HEK293 (cell line): ENCODE results near the gene SIGLEC1.

ENCODE experiments used
- CTCF ChIA-PET: fragments of 350-600 bp; formaldehyde crosslinking; extraction: SDS; loops from one replicate; lab custom pipeline; 2021; ENCODE audit warnings: antibody characterized with exemption; lab: Yijun Ruan, JAX
- POLR2A ChIA-PET: fragments of 300-600 bp; formaldehyde crosslinking; extraction: SDS; loops from one replicate; lab custom pipeline; 2020; ENCODE audit warnings: antibody characterized with exemption, inconsistent platforms; lab: Yijun Ruan, JAX
- H3K27ac ChIP-seq: fragments of 200-500 bp; sonication (Bioruptor generic); 2 replicates; pipeline ENCODE4 v1.5.1; 2014; ENCODE audit warnings: low read depth, low read length, control low read depth, inconsistent platforms; ENCODE audit errors: extremely low read depth
- H3K36me3 ChIP-seq, 2 experiments: fragments of 200-500 bp in 1 of 2; sonication (Bioruptor generic) in 1 of 2; 1 replicate in 1 of 2; 2 replicates in 1 of 2; pipeline ENCODE4 v1.5.1; 2014 to 2017; ENCODE audit warnings: inconsistent platforms in 2 of 2, low read length in 2 of 2; ENCODE audit not compliant: control insufficient read depth in 2 of 2, insufficient read depth in 1 of 2
- H3K4me1 ChIP-seq: fragments of 200-500 bp; sonication (Bioruptor generic); 2 replicates; pipeline ENCODE4 v1.5.1; 2014; ENCODE audit warnings: mild to moderate bottlenecking, low read length, inconsistent platforms; ENCODE audit not compliant: control insufficient read depth, insufficient read depth
- H3K4me3 ChIP-seq: 2 replicates; pipeline ENCODE4 v1.5.1; 2011; ENCODE audit warnings: low read depth, mild to moderate bottlenecking, control low read depth, low read length, moderate library complexity
- H3K9me3 ChIP-seq: fragments of 200-500 bp; sonication (Bioruptor generic); 2 replicates; pipeline ENCODE4 v1.5.1; 2014; ENCODE audit warnings: low read depth, low read length, inconsistent platforms; ENCODE audit not compliant: control insufficient read depth, insufficient read depth
- GLI4 ChIP-seq: fragments of 450-650 bp; formaldehyde crosslinking; IDR thresholded peaks from 2 replicates; pipeline ENCODE4 v1.5.1; 2016; ENCODE audit warnings: missing biosample characterization, missing genetic modification characterization
- GLIS1 ChIP-seq: fragments of 450-650 bp; formaldehyde crosslinking; IDR thresholded peaks from 2 replicates; pipeline ENCODE4 v1.5.1; 2016; ENCODE audit warnings: missing biosample characterization, missing genetic modification characterization
- GLIS2 ChIP-seq: fragments of 450-650 bp; formaldehyde crosslinking; IDR thresholded peaks from 2 replicates; pipeline ENCODE4 v1.5.1; 2016; ENCODE audit warnings: missing biosample characterization, missing genetic modification characterization
- RBAK ChIP-seq: fragments of 450-650 bp; formaldehyde crosslinking; IDR thresholded peaks from 2 replicates; pipeline ENCODE4 v1.5.1; 2016; ENCODE audit warnings: missing biosample characterization, missing genetic modification characterization
- SCRT1 ChIP-seq: fragments of 450-650 bp; formaldehyde crosslinking; IDR thresholded peaks from 2 replicates; pipeline ENCODE4 v1.5.1; 2016; ENCODE audit warnings: missing biosample characterization, missing genetic modification characterization, borderline replicate concordance
- TCF7L2 ChIP-seq: IDR thresholded peaks from 2 replicates; pipeline ENCODE4 v1.6.1; 2011; ENCODE audit warnings: low read depth, mild to moderate bottlenecking, inconsistent platforms, low read length, moderate library complexity, borderline replicate concordance
- ZNF132 ChIP-seq: fragments of 450-650 bp; formaldehyde crosslinking; IDR thresholded peaks from 2 replicates; pipeline ENCODE4 v1.5.1; 2017; ENCODE audit warnings: missing biosample characterization, missing genetic modification characterization, borderline replicate concordance
- ZNF155 ChIP-seq: fragments of 450-650 bp; formaldehyde crosslinking; IDR thresholded peaks from 2 replicates; pipeline ENCODE4 v1.5.1; 2016; ENCODE audit warnings: missing biosample characterization, missing genetic modification characterization
- ZNF16 ChIP-seq: fragments of 450-650 bp; formaldehyde crosslinking; IDR thresholded peaks from 2 replicates; pipeline ENCODE4 v1.5.1; 2016; ENCODE audit warnings: low read depth, missing biosample characterization, missing genetic modification characterization
- ZNF24 ChIP-seq: fragments of 450-650 bp; formaldehyde crosslinking; IDR thresholded peaks from 2 replicates; pipeline ENCODE4 v1.5.1; 2016; ENCODE audit warnings: missing biosample characterization, missing genetic modification characterization
- ZNF266 ChIP-seq: fragments of 450-650 bp; formaldehyde crosslinking; IDR thresholded peaks from 2 replicates; pipeline ENCODE4 v1.5.1; 2016; ENCODE audit warnings: missing biosample characterization, missing genetic modification characterization, low read depth
- ZNF335 ChIP-seq: fragments of 450-650 bp; formaldehyde crosslinking; conservative IDR thresholded peaks from 2 replicates; pipeline ENCODE4 v1.5.1; 2016; ENCODE audit warnings: missing biosample characterization, missing genetic modification characterization
- ZNF366 ChIP-seq: fragments of 450-650 bp; formaldehyde crosslinking; conservative IDR thresholded peaks from 2 replicates; pipeline ENCODE4 v1.5.1; 2016; ENCODE audit warnings: missing biosample characterization, missing genetic modification characterization
- ZNF530 ChIP-seq: fragments of 450-650 bp; formaldehyde crosslinking; IDR thresholded peaks from 2 replicates; pipeline ENCODE4 v1.5.1; 2016; ENCODE audit warnings: low read depth, missing biosample characterization, missing genetic modification characterization
- ZNF664 ChIP-seq: fragments of 450-650 bp; formaldehyde crosslinking; IDR thresholded peaks from 2 replicates; pipeline ENCODE4 v1.5.1; 2016; ENCODE audit warnings: missing biosample characterization, missing genetic modification characterization
- ZNF707 ChIP-seq: fragments of 450-650 bp; formaldehyde crosslinking; IDR thresholded peaks from 2 replicates; pipeline ENCODE4 v1.5.1; 2016; ENCODE audit warnings: missing biosample characterization, missing genetic modification characterization
- ZNF830 ChIP-seq: fragments of 450-650 bp; IDR thresholded peaks from 2 replicates; pipeline ENCODE4 v1.5.0; 2018; ENCODE audit warnings: missing biosample characterization, missing genetic modification characterization, low read depth, mild to moderate bottlenecking, moderate library complexity
- TF ChIP-seq, protein P1 (sequence below): fragments of 450-650 bp; formaldehyde crosslinking; IDR thresholded peaks from 2 replicates; pipeline ENCODE4 v1.5.1; 2017; ENCODE audit warnings: missing biosample characterization, missing genetic modification characterization
- TF ChIP-seq, protein P2 (sequence below): fragments of 450-650 bp; IDR thresholded peaks from 2 replicates; pipeline ENCODE4 v1.5.1; 2018; ENCODE audit warnings: missing biosample characterization, mild to moderate bottlenecking, missing genetic modification characterization
- TF ChIP-seq, protein P3 (sequence below): fragments of 450-650 bp; formaldehyde crosslinking; optimal IDR thresholded peaks from 2 replicates; pipeline ENCODE3; 2016; ENCODE audit warnings: missing biosample characterization, mild to moderate bottlenecking, missing genetic modification characterization

Gene SIGLEC1

DNA sequence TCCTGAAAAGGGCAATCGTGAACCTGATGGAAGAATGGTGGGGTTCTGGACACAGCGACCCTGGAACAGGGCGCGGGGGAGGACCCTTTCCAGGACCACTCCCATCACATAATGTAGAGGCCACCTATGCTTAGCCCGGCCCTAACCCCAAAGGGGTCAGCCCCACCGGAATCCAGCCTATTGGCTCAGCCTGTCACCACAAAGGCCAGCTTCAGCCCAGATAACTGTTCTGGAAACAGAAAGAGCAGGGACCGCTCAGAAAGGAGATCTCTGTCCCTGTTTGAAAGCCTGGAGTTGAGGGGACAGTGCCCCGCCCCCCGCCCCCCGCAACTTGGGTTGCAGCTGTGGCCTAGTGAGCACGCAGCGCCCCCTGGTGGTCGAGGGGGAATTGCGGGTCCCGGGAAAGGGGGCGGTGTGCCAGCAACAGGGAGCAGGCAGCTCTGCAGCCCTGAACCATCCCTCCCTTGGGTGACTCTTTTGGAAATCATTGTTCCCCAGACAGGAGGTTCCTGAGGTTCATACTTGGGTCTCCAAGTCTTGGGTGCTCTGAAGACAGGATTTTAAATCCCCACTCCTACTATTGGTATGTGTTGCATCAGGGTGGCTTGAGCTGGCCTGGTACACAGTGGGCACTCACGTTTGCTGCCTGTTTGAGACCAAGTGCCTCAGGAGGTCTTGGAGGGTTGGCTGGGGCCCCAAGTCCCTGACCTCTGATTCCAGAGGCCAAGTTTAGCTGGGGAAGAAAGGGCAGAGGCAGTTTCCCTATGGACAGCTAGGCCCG, 1.5 kb downstream of the SIGLEC1 start (continued):
- no peak for TF ChIP-seq SCRT1
- TF ChIP-seq GLIS2 (tag by site-specific recombination), result peak; percentile 84
- TF ChIP-seq, protein P1, sequence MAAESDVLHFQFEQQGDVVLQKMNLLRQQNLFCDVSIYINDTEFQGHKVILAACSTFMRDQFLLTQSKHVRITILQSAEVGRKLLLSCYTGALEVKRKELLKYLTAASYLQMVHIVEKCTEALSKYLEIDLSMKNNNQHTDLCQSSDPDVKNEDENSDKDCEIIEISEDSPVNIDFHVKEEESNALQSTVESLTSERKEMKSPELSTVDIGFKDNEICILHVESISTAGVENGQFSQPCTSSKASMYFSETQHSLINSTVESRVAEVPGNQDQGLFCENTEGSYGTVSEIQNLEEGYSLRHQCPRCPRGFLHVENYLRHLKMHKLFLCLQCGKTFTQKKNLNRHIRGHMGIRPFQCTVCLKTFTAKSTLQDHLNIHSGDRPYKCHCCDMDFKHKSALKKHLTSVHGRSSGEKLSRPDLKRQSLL, result no peak
- no peak for TF ChIP-seq ZNF707
- no peak for TF ChIP-seq ZNF24
- no peak for TF ChIP-seq ZNF16
- TF ChIP-seq GLI4, result no peak
- TF ChIP-seq ZNF132 (tag by site-specific recombination), result no peak

DNA sequence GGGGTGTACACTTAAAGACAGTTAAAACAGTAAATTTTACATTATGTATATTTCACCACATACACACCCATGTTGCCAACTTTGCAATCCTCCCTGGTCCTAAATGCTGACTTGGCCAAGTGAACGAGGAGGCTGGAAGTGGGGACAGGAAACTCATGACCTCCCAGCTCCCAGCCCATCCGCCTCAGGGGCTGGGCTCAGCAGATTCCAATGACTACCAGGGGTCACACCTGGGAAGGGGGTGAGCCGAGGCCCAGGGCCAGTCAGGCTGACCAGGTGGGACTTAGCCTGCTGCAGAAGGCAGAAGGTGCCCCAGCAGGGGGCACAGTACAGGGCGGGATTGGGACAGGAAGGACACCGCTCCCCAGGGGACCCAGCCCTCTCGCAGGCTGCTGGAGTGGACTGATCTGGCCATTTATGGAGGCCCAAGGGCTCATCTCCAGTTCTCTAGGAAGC, 2.4 kb downstream of the SIGLEC1 start:
- Histone ChIP-seq H3K4me3 (no peak overlapping the region), H3K27ac (no peak overlapping the region), H3K9me3 (no peaks in the 10 kb centered on the region), H3K4me1 (no peaks in the 10 kb centered on the region), H3K36me3 (no peaks in the 10 kb centered on the region)
- CTCF ChIA-PET, result interaction anchor here (0.6 to 3.2 kb wide), 37 partner anchors 10 to 656 kb away, joined by 3 to 94 read pairs (median 9); partner anchors contain the start of genes ADAM33 and ADISSP
- POLR2A ChIA-PET, result interaction anchor here (2.1 kb wide), 1 partner anchor 58 kb away, joined by 8 read pairs; the partner anchor contains the start of gene ADISSP
- TF ChIP-seq ZNF335 (no peak), ZNF664 (tag by site-specific recombination) (no peak), ZNF266 (tag by site-specific recombination) (no peak), ZNF366 (no peak), ZNF830 (no peak), ZNF530 (tag by site-specific recombination) (no peak), ZNF155 (tag by site-specific recombination) (no peak), GLIS1 (tag by site-specific recombination) (no peak), TCF7L2 (no peak)
- TF ChIP-seq, protein P2, sequence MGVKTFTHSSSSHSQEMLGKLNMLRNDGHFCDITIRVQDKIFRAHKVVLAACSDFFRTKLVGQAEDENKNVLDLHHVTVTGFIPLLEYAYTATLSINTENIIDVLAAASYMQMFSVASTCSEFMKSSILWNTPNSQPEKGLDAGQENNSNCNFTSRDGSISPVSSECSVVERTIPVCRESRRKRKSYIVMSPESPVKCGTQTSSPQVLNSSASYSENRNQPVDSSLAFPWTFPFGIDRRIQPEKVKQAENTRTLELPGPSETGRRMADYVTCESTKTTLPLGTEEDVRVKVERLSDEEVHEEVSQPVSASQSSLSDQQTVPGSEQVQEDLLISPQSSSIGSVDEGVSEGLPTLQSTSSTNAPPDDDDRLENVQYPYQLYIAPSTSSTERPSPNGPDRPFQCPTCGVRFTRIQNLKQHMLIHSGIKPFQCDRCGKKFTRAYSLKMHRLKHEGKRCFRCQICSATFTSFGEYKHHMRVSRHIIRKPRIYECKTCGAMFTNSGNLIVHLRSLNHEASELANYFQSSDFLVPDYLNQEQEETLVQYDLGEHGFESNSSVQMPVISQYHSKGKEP (tag by site-specific recombination), result no peak

DNA sequence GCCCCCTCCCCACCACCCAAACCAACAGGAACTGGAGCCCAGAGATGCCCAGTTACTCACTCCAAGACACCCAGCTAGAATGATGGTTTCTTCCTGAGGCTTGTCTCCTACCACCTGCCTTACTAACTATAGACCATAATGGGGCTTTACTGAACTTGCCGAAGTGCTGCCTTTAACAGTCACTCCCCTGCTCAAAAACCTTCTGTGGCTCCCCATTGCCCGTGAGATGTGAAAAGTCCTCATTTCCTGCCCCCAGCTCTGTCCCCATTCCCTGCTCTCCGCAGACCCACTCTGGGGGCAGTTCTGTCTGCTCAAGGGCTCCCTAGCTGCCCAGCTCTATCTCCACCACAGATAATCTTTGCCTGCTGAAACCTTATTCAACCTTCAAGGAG, 4.9 kb downstream of the SIGLEC1 start:
- TF ChIP-seq, protein P3, sequence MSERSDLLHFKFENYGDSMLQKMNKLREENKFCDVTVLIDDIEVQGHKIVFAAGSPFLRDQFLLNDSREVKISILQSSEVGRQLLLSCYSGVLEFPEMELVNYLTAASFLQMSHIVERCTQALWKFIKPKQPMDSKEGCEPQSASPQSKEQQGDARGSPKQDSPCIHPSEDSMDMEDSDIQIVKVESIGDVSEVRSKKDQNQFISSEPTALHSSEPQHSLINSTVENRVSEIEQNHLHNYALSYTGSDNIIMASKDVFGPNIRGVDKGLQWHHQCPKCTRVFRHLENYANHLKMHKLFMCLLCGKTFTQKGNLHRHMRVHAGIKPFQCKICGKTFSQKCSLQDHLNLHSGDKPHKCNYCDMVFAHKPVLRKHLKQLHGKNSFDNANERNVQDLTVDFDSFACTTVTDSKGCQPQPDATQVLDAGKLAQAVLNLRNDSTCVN (tag by site-specific recombination), result no peak
- TF ChIP-seq RBAK (tag by site-specific recombination) (no peak), ZNF16 (peak; percentile 74; the same call in 1 of the 2 replicates)
- Histone ChIP-seq H3K4me3 (no peak overlapping the region), H3K9me3 (no peaks in the 10 kb centered on the region), H3K36me3 (no peaks in the 10 kb centered on the region), H3K4me1 (no peaks in the 10 kb centered on the region), H3K27ac (no peak overlapping the region)
- POLR2A ChIA-PET, result interaction anchor here (0.5 kb wide), 1 partner anchor 335 kb away, joined by 3 read pairs; no protein-coding TSS in a partner anchor
- CTCF ChIA-PET, result interaction anchor here (0.6 to 3.7 kb wide), 12 partner anchors 8 to 144 kb away, joined by 3 to 22 read pairs (median 4); no protein-coding TSS in a partner anchor
